A673 (cell line): ENCODE data around the gene GAN.

Experiments
- EZH2 ChIP-seq: fragments of 200-600 bp; sonication (generic); IDR thresholded peaks from 2 replicates; pipeline ENCODE4 v1.6.1; 2017; ENCODE audit warnings: borderline replicate concordance, low read depth, mild to moderate bottlenecking, mixed read lengths, antibody characterized with exemption, low read length; ENCODE audit not compliant: poor library complexity, severe bottlenecking
- TF ChIP-seq, protein P1 (sequence below): fragments of 300-800, 200-600 bp; sonication (generic); conservative IDR thresholded peaks from 2 replicates; pipeline ENCODE4 v1.5.1; 2017; ENCODE audit warnings: low read depth, mild to moderate bottlenecking, antibody characterized with exemption, low read length, moderate library complexity, mixed read lengths

DNA sequence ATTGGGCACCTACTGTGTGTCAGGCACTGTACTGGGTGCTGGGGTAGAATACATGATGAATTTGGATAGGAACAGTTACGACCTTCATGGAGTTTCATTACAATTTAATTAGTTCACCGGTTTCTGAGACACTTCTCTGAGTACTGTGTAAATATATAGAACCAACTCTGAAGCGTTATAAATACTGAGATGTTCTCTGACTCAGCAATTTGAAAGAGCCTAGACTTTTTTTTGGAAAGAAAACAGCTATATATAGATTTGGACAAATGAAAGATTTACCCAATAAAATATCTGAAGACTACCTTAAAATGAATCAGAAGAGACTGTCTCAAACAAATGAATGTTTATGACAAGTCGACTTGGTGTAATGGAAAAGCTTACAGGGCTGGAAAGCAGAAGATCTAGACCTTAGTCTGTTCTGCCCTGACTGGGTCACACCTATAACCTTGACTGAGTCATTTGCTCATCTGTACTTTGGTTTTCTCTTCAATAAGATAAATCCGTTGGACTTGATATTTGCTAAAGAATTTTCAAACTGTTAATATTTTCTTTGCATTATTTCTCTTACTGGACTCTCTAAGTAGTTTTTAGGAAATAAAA, 4.6 kb upstream of the GAN start:
- TF ChIP-seq, protein P1, sequence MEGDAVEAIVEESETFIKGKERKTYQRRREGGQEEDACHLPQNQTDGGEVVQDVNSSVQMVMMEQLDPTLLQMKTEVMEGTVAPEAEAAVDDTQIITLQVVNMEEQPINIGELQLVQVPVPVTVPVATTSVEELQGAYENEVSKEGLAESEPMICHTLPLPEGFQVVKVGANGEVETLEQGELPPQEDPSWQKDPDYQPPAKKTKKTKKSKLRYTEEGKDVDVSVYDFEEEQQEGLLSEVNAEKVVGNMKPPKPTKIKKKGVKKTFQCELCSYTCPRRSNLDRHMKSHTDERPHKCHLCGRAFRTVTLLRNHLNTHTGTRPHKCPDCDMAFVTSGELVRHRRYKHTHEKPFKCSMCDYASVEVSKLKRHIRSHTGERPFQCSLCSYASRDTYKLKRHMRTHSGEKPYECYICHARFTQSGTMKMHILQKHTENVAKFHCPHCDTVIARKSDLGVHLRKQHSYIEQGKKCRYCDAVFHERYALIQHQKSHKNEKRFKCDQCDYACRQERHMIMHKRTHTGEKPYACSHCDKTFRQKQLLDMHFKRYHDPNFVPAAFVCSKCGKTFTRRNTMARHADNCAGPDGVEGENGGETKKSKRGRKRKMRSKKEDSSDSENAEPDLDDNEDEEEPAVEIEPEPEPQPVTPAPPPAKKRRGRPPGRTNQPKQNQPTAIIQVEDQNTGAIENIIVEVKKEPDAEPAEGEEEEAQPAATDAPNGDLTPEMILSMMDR, result no peak
- TF ChIP-seq EZH2, result no peak
